ENCODE results near the gene ZNF561. TPM values are rescaled to one million over a fixed set of nuclear protein-coding genes. Genes with fewer than 3 reads are reported as not detected.

ZNF561 gene
- total RNA-seq, 1 donor: 45.2 TPM

GRCh38 chr19:9580728-9581127 lies 40.3 kb downstream of the ZNF561 start:
- H3K4me2 ChIP-seq (ENCODE audit: insufficient read depth, low read length): no peak overlapping the region
- no peak for DNase-seq (ENCODE audit: insufficient read length, low spot score, missing footprints)
- peaks cover 23% of the 10 kb centered on the region for H3K36me3 ChIP-seq (ENCODE audit: insufficient read depth, low read length)
- no peak overlapping the region for H2AFZ ChIP-seq (ENCODE audit: low read length)
- peaks cover 29% of the 10 kb centered on the region for H4K20me1 ChIP-seq (ENCODE audit: insufficient read depth, low read length)
- no peak overlapping the region for H3K4me3 ChIP-seq (ENCODE audit: insufficient read depth, low read length)
- H3K4me1 ChIP-seq (ENCODE audit: insufficient read depth, low read length): no peaks in the 10 kb centered on the region
- H3K9me3 ChIP-seq (ENCODE audit: low read depth, low read length): no peaks in the 10 kb centered on the region
- H3K27me3 ChIP-seq (ENCODE audit: insufficient read depth, low read length): no peaks in the 10 kb centered on the region
- peaks cover 85% of the 10 kb centered on the region for H3K79me2 ChIP-seq (ENCODE audit: insufficient read depth, low read length)
- H3K27ac ChIP-seq (ENCODE audit: low read depth, low read length): no peak overlapping the region
- TF ChIP-seq CTCF (IDR thresholded peaks at IDR 0.05; ENCODE audit: extremely low read depth, low read depth, low read length): no peak

GRCh38 chr19:9570255-9570654 lies 50.8 kb downstream of the ZNF561 start:
- H3K36me3 ChIP-seq (ENCODE audit: insufficient read depth, low read length): peaks cover 36% of the 10 kb centered on the region
- no peak overlapping the region for H3K4me2 ChIP-seq (ENCODE audit: insufficient read depth, low read length)
- H3K9me3 ChIP-seq (ENCODE audit: low read depth, low read length): peaks cover 29% of the 10 kb centered on the region
- H4K20me1 ChIP-seq (ENCODE audit: insufficient read depth, low read length): peaks cover 31% of the 10 kb centered on the region
- H2AFZ ChIP-seq (ENCODE audit: low read length): no peak overlapping the region
- H3K79me2 ChIP-seq (ENCODE audit: insufficient read depth, low read length): peaks cover 83% of the 10 kb centered on the region
- no peaks in the 10 kb centered on the region for H3K27me3 ChIP-seq (ENCODE audit: insufficient read depth, low read length)
- H3K4me1 ChIP-seq (ENCODE audit: insufficient read depth, low read length): no peaks in the 10 kb centered on the region
- DNase-seq (ENCODE audit: insufficient read length, low spot score, missing footprints): no peak
- no peak overlapping the region for H3K4me3 ChIP-seq (ENCODE audit: insufficient read depth, low read length)
- H3K27ac ChIP-seq (ENCODE audit: low read depth, low read length): no peak overlapping the region
- no peak for TF ChIP-seq CTCF (IDR thresholded peaks at IDR 0.05; ENCODE audit: extremely low read depth, low read depth, low read length)

- Histone ChIP-seq H4K20me1 (ENCODE audit: insufficient read depth, low read length) (peaks cover 16% of the 10 kb centered on the region), H2AFZ (ENCODE audit: low read length) (no peak overlapping the region), H3K27ac (ENCODE audit: low read depth, low read length) (no peak overlapping the region), H3K9me3 (ENCODE audit: low read depth, low read length) (peaks cover 51% of the 10 kb centered on the region), H3K27me3 (ENCODE audit: insufficient read depth, low read length) (no peaks in the 10 kb centered on the region), H3K36me3 (ENCODE audit: insufficient read depth, low read length) (peaks cover 57% of the 10 kb centered on the region), H3K4me2 (ENCODE audit: insufficient read depth, low read length) (no peak overlapping the region), H3K79me2 (ENCODE audit: insufficient read depth, low read length) (peaks cover 54% of the 10 kb centered on the region), H3K4me3 (ENCODE audit: insufficient read depth, low read length) (no peak overlapping the region), H3K4me1 (ENCODE audit: insufficient read depth, low read length) (no peaks in the 10 kb centered on the region)
- no peak for TF ChIP-seq CTCF (IDR thresholded peaks at IDR 0.05; ENCODE audit: extremely low read depth, low read depth, low read length)
- no peak for DNase-seq (ENCODE audit: insufficient read length, low spot score, missing footprints)
These were observed 54.3 kb downstream of the ZNF561 start for GRCh38 chr19:9566729-9567128.

- no peak overlapping the region for H3K4me2 ChIP-seq (ENCODE audit: insufficient read depth, low read length)
- no peak overlapping the region for H3K4me3 ChIP-seq (ENCODE audit: insufficient read depth, low read length)
- no peak overlapping the region for H2AFZ ChIP-seq (ENCODE audit: low read length)
- peaks cover 62% of the 10 kb centered on the region for H3K36me3 ChIP-seq (ENCODE audit: insufficient read depth, low read length)
- peaks cover 49% of the 10 kb centered on the region for H3K9me3 ChIP-seq (ENCODE audit: low read depth, low read length)
- H3K27ac ChIP-seq (ENCODE audit: low read depth, low read length): no peak overlapping the region
- H4K20me1 ChIP-seq (ENCODE audit: insufficient read depth, low read length): peaks cover 12% of the 10 kb centered on the region
- H3K79me2 ChIP-seq (ENCODE audit: insufficient read depth, low read length): peaks cover 48% of the 10 kb centered on the region
- H3K27me3 ChIP-seq (ENCODE audit: insufficient read depth, low read length): no peaks in the 10 kb centered on the region
- no peaks in the 10 kb centered on the region for H3K4me1 ChIP-seq (ENCODE audit: insufficient read depth, low read length)
- DNase-seq (ENCODE audit: insufficient read length, low spot score, missing footprints): no peak
- no peak for TF ChIP-seq CTCF (IDR thresholded peaks at IDR 0.05; ENCODE audit: extremely low read depth, low read depth, low read length)
These were observed 54.9 kb downstream of the ZNF561 start for GRCh38 chr19:9565900-9566705.

Other genes starting within 250 kb of the ZNF561 start
- 9.4 and 12.1 TPM in 2 replicates for gene ZNF266, start 185.7 kb downstream of the ZNF561 start, total RNA-seq
- 0.29 and 0.36 TPM in 2 replicates for gene ZNF560, start 122.6 kb downstream of the ZNF561 start, total RNA-seq
- gene ZNF426, start 82.6 kb downstream of the ZNF561 start, total RNA-seq: 28.2 and 31.5 TPM in 2 replicates
- 39.1 and 40.1 TPM in 2 replicates for gene ZNF121, start 36.7 kb downstream of the ZNF561 start, total RNA-seq
- 32.1 and 33.3 TPM in 2 replicates for gene ZNF562, start 53.9 kb upstream of the ZNF561 start, total RNA-seq
- gene ZNF846, start 147.5 kb upstream of the ZNF561 start, total RNA-seq: 14.1 and 17.7 TPM in 2 replicates
- 23.9 and 25.0 TPM in 2 replicates for gene FBXL12, start 197.8 kb upstream of the ZNF561 start, total RNA-seq
- 82.5 and 111 TPM in 2 replicates for gene UBL5, start 206.7 kb upstream of the ZNF561 start, total RNA-seq
- 53.9 and 62.6 TPM in 2 replicates for gene PIN1, start 214.1 kb upstream of the ZNF561 start, total RNA-seq